DOHH2 (cell line): ENCODE measurements around the gene NPBWR2.

Experiments used
- H3F3A ChIP-seq: fragments of 200-600 bp; sonication (generic), shearing (Covaris generic); 2 replicates; pipeline ENCODE4 v1.6.0; 2016; ENCODE audit warnings: antibody characterized with exemption, mild to moderate bottlenecking; ENCODE audit not compliant: control insufficient read depth, insufficient read depth
- H3K27ac ChIP-seq: fragments of 200-600 bp; sonication (generic); 2 replicates; pipeline ENCODE4 v1.5.1; 2014; ENCODE audit warnings: low read depth, mild to moderate bottlenecking, low read length, moderate library complexity
- H3K27me3 ChIP-seq: fragments of 200-600 bp; sonication (generic); 2 replicates; pipeline ENCODE4 v1.6.1; 2014; ENCODE audit warnings: mild to moderate bottlenecking, low read length, mixed read lengths; ENCODE audit not compliant: control insufficient read depth
- H3K36me3 ChIP-seq: fragments of 200-600 bp; sonication (generic); 2 replicates; pipeline ENCODE4 v1.6.1; 2014; ENCODE audit warnings: mild to moderate bottlenecking, low read length, moderate library complexity, mixed read lengths; ENCODE audit not compliant: control insufficient read depth
- H3K4me1 ChIP-seq: fragments of 200-600 bp; sonication (generic); 2 replicates; pipeline ENCODE4 v1.6.1; 2014; ENCODE audit warnings: mild to moderate bottlenecking, low read length, mixed read lengths; ENCODE audit not compliant: control insufficient read depth
- H3K4me2 ChIP-seq: fragments of 200-600 bp; sonication (generic); 2 replicates; pipeline ENCODE4 v1.6.0; 2014; ENCODE audit warnings: mild to moderate bottlenecking, low read length, moderate library complexity
- H3K4me3 ChIP-seq: fragments of 200-600 bp; sonication (generic); 2 replicates; pipeline ENCODE4 v1.5.1; 2014; ENCODE audit warnings: mild to moderate bottlenecking, low read length, mixed read lengths
- H3K79me2 ChIP-seq: fragments of 200-600 bp; sonication (generic); 2 replicates; pipeline ENCODE4 v1.6.1; 2014; ENCODE audit warnings: mild to moderate bottlenecking, low read length, mixed read lengths; ENCODE audit not compliant: control insufficient read depth
- H3K9me2 ChIP-seq: fragments of 200-600 bp; sonication (generic); replicated peaks from 2 replicates; pipeline ENCODE4 v1.6.1; 2014; ENCODE audit warnings: mild to moderate bottlenecking, low read length, mixed read lengths; ENCODE audit not compliant: control insufficient read depth
- H3K9me3 ChIP-seq: fragments of 200-600 bp; sonication (generic); 2 replicates; pipeline ENCODE4 v1.6.1; 2014; ENCODE audit warnings: antibody characterized with exemption, low read length, mixed read lengths; ENCODE audit not compliant: control insufficient read depth, insufficient read depth
- H4K20me1 ChIP-seq: fragments of 200-600 bp; sonication (generic); 2 replicates; pipeline ENCODE4 v1.6.0; 2014; ENCODE audit warnings: low read depth, mild to moderate bottlenecking, antibody characterized with exemption, low read length, moderate library complexity; ENCODE audit not compliant: control insufficient read depth, insufficient read depth
- CTCF ChIP-seq: fragments of 200-600 bp; sonication (generic); IDR thresholded peaks from one replicate; pipeline ENCODE4 v1.5.1; 2014; ENCODE audit warnings: antibody characterized with exemption, mild to moderate bottlenecking, low read depth, low read length; ENCODE audit not compliant: poor library complexity, severe bottlenecking
- EZH2phosphoT487 ChIP-seq: fragments of 200-600 bp; sonication (generic); IDR thresholded peaks from 2 replicates; pipeline ENCODE4 v1.6.1; 2017; ENCODE audit warnings: borderline replicate concordance, mild to moderate bottlenecking, antibody characterized with exemption, low read length, moderate library complexity, mixed read lengths

Gene NPBWR2

GRCh38 chr20:64152906-64153305 lies 45.5 kb upstream of the NPBWR2 start:
- Histone ChIP-seq H3K79me2 (no peaks in the 10 kb centered on the region), H3K27ac (no peak overlapping the region), H3K9me2 (no peaks in the 10 kb centered on the region), H3K4me2 (no peak overlapping the region), H3K36me3 (no peaks in the 10 kb centered on the region), H4K20me1 (no peaks in the 10 kb centered on the region), H3F3A (peaks cover 7% of the 10 kb centered on the region), H3K9me3 (peaks cover 11% of the 10 kb centered on the region; the same call in 1 of the 2 replicates), H3K27me3 (no peaks in the 10 kb centered on the region), H3K4me1 (no peaks in the 10 kb centered on the region), H3K4me3 (no peak overlapping the region)
- TF ChIP-seq EZH2phosphoT487 (no peak), CTCF (no peak)

- H3K4me2 ChIP-seq = no peak overlapping the region
Observed at GRCh38 chr20:64151633-64152530, 44.5 kb upstream of the NPBWR2 start.

GRCh38 chr20:64150756-64151632 lies 43.6 kb upstream of the NPBWR2 start:
- Histone ChIP-seq H3K4me1 (no peaks in the 10 kb centered on the region), H3K79me2 (no peaks in the 10 kb centered on the region), H4K20me1 (no peaks in the 10 kb centered on the region), H3F3A (peaks cover 7% of the 10 kb centered on the region), H3K4me3 (no peak overlapping the region), H3K36me3 (no peaks in the 10 kb centered on the region), H3K4me2 (no peak overlapping the region), H3K9me2 (no peaks in the 10 kb centered on the region), H3K27me3 (no peaks in the 10 kb centered on the region), H3K9me3 (peaks cover 24% of the 10 kb centered on the region), H3K27ac (no peak overlapping the region)
- TF ChIP-seq EZH2phosphoT487 (no peak), CTCF (no peak)

More at GRCh38 chr20:64151633-64152530, 44.5 kb upstream of the NPBWR2 start:
- Histone ChIP-seq H4K20me1 (no peaks in the 10 kb centered on the region), H3F3A (peaks cover 7% of the 10 kb centered on the region), H3K4me3 (no peak overlapping the region), H3K9me3 (peaks cover 18% of the 10 kb centered on the region; the same call in 1 of the 2 replicates), H3K79me2 (no peaks in the 10 kb centered on the region), H3K9me2 (no peaks in the 10 kb centered on the region), H3K27me3 (no peaks in the 10 kb centered on the region), H3K4me1 (no peaks in the 10 kb centered on the region), H3K27ac (no peak overlapping the region), H3K36me3 (no peaks in the 10 kb centered on the region)
- TF ChIP-seq CTCF = no peak
- TF ChIP-seq EZH2phosphoT487 = no peak
